ENCODE data around the gene TXNDC12. TPM values are rescaled to one million over a fixed set of nuclear protein-coding genes. Genes with fewer than 3 reads are reported as not detected.

Gene TXNDC12
- total RNA-seq, 1 donor from 2014 or later, result 37.4 TPM

DNA sequence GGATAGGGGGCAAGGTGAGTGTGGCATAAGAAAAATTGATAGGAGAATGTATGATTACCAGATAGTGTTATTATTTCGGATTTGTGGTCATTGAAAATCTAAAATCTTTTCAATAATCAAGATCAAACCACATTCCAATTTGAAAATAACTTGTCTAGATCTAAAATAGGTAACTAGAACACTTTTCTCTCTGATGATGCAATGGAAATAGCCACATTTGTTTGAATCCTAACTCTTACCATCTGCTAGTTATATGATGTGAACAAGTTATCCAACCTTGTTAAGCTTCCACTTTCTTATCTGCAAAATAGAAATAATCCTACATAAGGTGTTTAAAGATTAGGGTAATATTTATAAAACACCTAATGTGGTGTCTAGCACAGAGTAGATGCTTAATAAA lies 4.9 kb upstream of the TXNDC12 start:
- DNase-seq (no peak), ATAC-seq (ENCODE audit: low read depth) (no peak)
- Mint-ChIP-seq H3K9me3 (no peaks in the 10 kb centered on the region), H3K36me3 (ENCODE audit: low read depth) (peaks cover 67% of the 10 kb centered on the region), H3K27ac (no peak overlapping the region), H3K4me1 (peaks cover 31% of the 10 kb centered on the region), H3K27me3 (no peaks in the 10 kb centered on the region), H3K4me3 (no peak overlapping the region)
- TF ChIP-seq, protein P1, sequence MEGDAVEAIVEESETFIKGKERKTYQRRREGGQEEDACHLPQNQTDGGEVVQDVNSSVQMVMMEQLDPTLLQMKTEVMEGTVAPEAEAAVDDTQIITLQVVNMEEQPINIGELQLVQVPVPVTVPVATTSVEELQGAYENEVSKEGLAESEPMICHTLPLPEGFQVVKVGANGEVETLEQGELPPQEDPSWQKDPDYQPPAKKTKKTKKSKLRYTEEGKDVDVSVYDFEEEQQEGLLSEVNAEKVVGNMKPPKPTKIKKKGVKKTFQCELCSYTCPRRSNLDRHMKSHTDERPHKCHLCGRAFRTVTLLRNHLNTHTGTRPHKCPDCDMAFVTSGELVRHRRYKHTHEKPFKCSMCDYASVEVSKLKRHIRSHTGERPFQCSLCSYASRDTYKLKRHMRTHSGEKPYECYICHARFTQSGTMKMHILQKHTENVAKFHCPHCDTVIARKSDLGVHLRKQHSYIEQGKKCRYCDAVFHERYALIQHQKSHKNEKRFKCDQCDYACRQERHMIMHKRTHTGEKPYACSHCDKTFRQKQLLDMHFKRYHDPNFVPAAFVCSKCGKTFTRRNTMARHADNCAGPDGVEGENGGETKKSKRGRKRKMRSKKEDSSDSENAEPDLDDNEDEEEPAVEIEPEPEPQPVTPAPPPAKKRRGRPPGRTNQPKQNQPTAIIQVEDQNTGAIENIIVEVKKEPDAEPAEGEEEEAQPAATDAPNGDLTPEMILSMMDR (IDR thresholded peaks at IDR 0.05), result no peak
- ChIA-PET POLR2A (interaction anchor here (1.3 kb wide), 1 partner anchor 27 kb away, joined by 3 read pairs; no protein-coding TSS in a partner anchor), CTCF (no interaction called here)
- intact Hi-C loops (cut with micrococcal nuclease), result loop anchor here (5.0 to 10.0 kb wide), 8 partner anchors 495 to 1995 kb away; partner anchors contain the start of genes CPT2, CZIB, FAF1 and IFT25

DNA sequence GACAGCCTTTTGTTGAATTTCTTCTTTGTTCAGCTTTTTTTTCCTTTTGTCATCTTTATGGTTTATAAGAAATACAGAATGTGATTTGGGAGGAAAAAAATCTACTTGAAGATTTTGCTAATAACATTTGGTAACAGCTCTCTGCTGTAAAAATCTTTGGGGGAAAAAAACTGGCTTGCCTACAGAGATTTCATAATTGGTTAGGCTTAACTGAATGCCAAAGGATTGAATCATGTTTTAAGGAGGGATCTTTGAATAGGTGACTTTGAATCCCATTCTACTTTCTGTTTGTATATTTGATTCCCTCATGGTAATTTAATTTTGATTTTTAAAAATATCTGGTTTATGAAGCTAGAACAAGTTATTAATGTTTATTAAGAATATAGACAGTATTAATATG lies 4.3 kb upstream of the TXNDC12 start:
- DNase-seq (no peak), ATAC-seq (ENCODE audit: low read depth) (no peak)
- Mint-ChIP-seq H3K27me3 (no peaks in the 10 kb centered on the region), H3K4me1 (peaks cover 37% of the 10 kb centered on the region), H3K4me3 (no peak overlapping the region), H3K9me3 (no peaks in the 10 kb centered on the region), H3K27ac (no peak overlapping the region), H3K36me3 (ENCODE audit: low read depth) (peaks cover 67% of the 10 kb centered on the region)
- intact Hi-C loops (cut with micrococcal nuclease), result loop anchor here (5.0 to 10.0 kb wide), 8 partner anchors 495 to 1995 kb away; partner anchors contain the start of genes CPT2, CZIB, FAF1 and IFT25
- ChIA-PET POLR2A (no interaction called here), CTCF (no interaction called here)
- TF ChIP-seq, protein P1 (IDR thresholded peaks at IDR 0.05), result no peak

DNA sequence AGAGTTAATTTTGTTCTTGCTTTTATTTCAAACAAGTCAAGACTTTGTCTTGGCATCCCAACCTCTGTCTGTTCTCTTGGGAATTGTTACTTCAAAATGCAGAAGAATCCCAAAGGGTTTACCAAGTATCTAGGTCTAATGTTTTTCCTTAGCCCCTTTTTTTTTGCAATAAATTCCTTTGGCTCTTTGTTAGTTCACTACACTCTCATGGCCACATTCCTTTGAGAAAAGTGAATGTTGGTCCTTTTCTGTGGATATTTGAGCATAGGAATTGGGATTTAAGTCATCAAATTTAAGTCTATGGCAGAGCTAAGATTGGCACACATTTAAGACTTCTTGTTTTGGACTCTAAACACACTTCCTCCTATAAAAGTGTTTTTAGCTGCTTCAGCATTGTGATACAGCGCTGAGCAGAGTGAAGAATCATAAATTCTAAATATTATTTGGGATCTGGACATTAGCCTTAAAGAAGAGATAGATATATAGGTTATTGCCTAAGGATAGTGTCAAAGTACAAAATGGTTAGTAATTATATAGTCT lies 3.0 kb upstream of the TXNDC12 start:
- intact Hi-C loops (cut with micrococcal nuclease), result loop anchor here (5.0 to 10.0 kb wide), 8 partner anchors 497 to 1997 kb away; partner anchors contain the start of genes CPT2, CZIB, FAF1 and IFT25
- DNase-seq, result no peak
- no peak for ATAC-seq (ENCODE audit: low read depth)
- ChIA-PET POLR2A (interaction anchor here (5.2 kb wide), 1 partner anchor 24 kb away, joined by 63 read pairs; the partner anchor contains the start of gene KTI12), CTCF (no interaction called here)
- Mint-ChIP-seq H3K4me1 (peaks cover 42% of the 10 kb centered on the region), H3K9me3 (no peaks in the 10 kb centered on the region), H3K4me3 (peak overlapping the region; percentile 100), H3K36me3 (ENCODE audit: low read depth) (peaks cover 56% of the 10 kb centered on the region), H3K27me3 (no peaks in the 10 kb centered on the region), H3K27ac (peak overlapping the region; percentile 98)
- TF ChIP-seq, protein P1 (IDR thresholded peaks at IDR 0.05), result no peak

DNA sequence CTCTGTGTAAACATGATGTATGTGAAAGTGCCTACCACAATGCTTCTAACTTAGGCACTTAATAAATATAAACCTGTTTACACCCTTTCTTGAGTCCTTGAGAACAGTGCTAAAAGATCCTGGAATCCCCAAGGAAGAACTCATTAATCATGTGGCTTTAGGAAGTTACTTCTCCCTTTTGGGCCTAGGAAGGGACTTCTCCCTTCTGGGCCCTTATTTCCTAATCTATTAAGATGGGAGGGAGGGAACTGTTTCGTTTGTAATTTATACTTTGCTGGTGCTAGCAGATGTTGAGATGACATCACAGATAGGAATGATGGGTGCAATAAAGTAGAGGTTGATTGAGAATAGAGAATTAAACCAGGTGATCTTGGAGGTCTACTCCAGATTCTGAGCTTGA lies 2.3 kb upstream of the TXNDC12 start:
- POLR2A ChIA-PET, result interaction anchor here (0.6 to 5.2 kb wide), 4 partner anchors 23 to 575 kb away, joined by 3 to 63 read pairs (median 4); partner anchors contain the start of genes KTI12, ORC1 and PRPF38A
- intact Hi-C loops (cut with micrococcal nuclease), result loop anchor here (5.0 to 10.0 kb wide), 8 partner anchors 498 to 1998 kb away; partner anchors contain the start of genes CPT2, CZIB, FAF1 and IFT25
- Mint-ChIP-seq H3K9me3 (no peaks in the 10 kb centered on the region), H3K36me3 (ENCODE audit: low read depth) (peaks cover 56% of the 10 kb centered on the region), H3K4me1 (peaks cover 48% of the 10 kb centered on the region), H3K4me3 (peak overlapping the region; percentile 100), H3K27ac (peak overlapping the region; percentile 98), H3K27me3 (no peaks in the 10 kb centered on the region)
- TF ChIP-seq, protein P1 (IDR thresholded peaks at IDR 0.05), result no peak
- no peak for DNase-seq
- no peak for ATAC-seq (ENCODE audit: low read depth)
- CTCF ChIA-PET, result no interaction called here

DNA sequence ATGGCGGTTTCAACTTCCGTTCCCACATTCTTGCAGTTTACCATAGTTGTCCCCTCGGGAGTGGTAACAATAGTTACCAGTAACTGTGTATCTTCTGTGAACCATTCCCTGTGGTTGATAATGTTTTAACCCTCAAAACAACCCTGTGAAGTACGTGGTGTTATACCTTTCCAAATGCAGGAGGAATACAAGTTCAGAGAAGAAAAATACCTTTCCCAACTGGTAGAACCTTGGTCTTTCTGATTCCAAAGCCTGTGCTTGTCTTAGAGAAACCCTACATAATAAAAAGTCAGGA lies 1.9 kb upstream of the TXNDC12 start:
- TF ChIP-seq, protein P1 (IDR thresholded peaks at IDR 0.05), result no peak
- CTCF ChIA-PET, result no interaction called here
- Mint-ChIP-seq H3K27ac (peak overlapping the region; percentile 98), H3K9me3 (no peaks in the 10 kb centered on the region), H3K4me1 (peaks cover 48% of the 10 kb centered on the region), H3K36me3 (ENCODE audit: low read depth) (peaks cover 57% of the 10 kb centered on the region), H3K27me3 (no peaks in the 10 kb centered on the region), H3K4me3 (peak overlapping the region; percentile 100)
- intact Hi-C loops (cut with micrococcal nuclease), result loop anchor here (1.0 to 10.0 kb wide), 13 partner anchors 24 to 1998 kb away; partner anchors contain the start of genes CPT2, CZIB, FAF1 and IFT25
- DNase-seq (no peak), ATAC-seq (ENCODE audit: low read depth) (peak; percentile 19)
- POLR2A ChIA-PET, result interaction anchor here (0.6 to 5.2 kb wide), 7 partner anchors 23 to 575 kb away, joined by 3 to 63 read pairs (median 4); partner anchors contain the start of genes CC2D1B, KTI12, ORC1 and PRPF38A
